KMS-11 (cell line): ENCODE data around the gene TRIM24.

Experiments
- H2AFZ ChIP-seq: fragments of 200-600 bp; sonication (generic); 2 replicates; pipeline ENCODE4 v1.6.1; 2016; ENCODE audit warnings: antibody characterized with exemption, mixed run types, low read depth
- H3K27ac ChIP-seq: fragments of 200-600 bp; sonication (generic); 2 replicates; pipeline ENCODE4 v1.6.1; 2016; ENCODE audit warnings: mild to moderate bottlenecking, mixed run types
- H3K27me3 ChIP-seq: fragments of 200-600 bp; sonication (generic); 2 replicates; pipeline ENCODE4 v1.6.1; 2017; ENCODE audit warnings: mild to moderate bottlenecking, low read depth, mixed run types, moderate library complexity; ENCODE audit not compliant: insufficient read depth
- H3K36me3 ChIP-seq: fragments of 200-600 bp; sonication (generic); 2 replicates; pipeline ENCODE4 v1.6.1; 2017; ENCODE audit warnings: mild to moderate bottlenecking, mixed run types; ENCODE audit not compliant: insufficient read depth
- H3K4me1 ChIP-seq: fragments of 200-600 bp; sonication (generic); 2 replicates; pipeline ENCODE4 v1.6.1; 2016; ENCODE audit warnings: mild to moderate bottlenecking, low read depth, mixed run types; ENCODE audit not compliant: poor library complexity, severe bottlenecking
- H3K4me2 ChIP-seq: fragments of 200-600 bp; sonication (generic); 2 replicates; pipeline ENCODE4 v1.7.0; 2016; ENCODE audit warnings: mild to moderate bottlenecking, mixed run types
- H3K4me3 ChIP-seq: fragments of 200-600 bp; sonication (generic); IDR thresholded peaks from 2 replicates; pipeline ENCODE4 v1.6.1; 2017; ENCODE audit warnings: low read depth, low read length, mixed read lengths; ENCODE audit not compliant: insufficient read depth
- H3K79me2 ChIP-seq: fragments of 200-600 bp; sonication (generic); 2 replicates; pipeline ENCODE4 v1.6.1; 2016; ENCODE audit warnings: low read depth, mixed run types; ENCODE audit not compliant: insufficient read depth
- H3K9ac ChIP-seq: fragments of 200-600 bp; sonication (generic); 2 replicates; pipeline ENCODE4 v1.6.1; 2016; ENCODE audit warnings: mild to moderate bottlenecking, mixed run types
- H4K20me1 ChIP-seq: fragments of 200-600 bp; sonication (generic); 2 replicates; pipeline ENCODE4 v1.6.1; 2016; ENCODE audit warnings: mild to moderate bottlenecking, mixed run types; ENCODE audit not compliant: insufficient read depth
- TF ChIP-seq, protein P1 (sequence below): fragments of 200-600 bp; sonication (generic); conservative IDR thresholded peaks from 2 replicates; pipeline ENCODE4 v1.6.1; 2017; ENCODE audit warnings: low read depth, mild to moderate bottlenecking, antibody characterized with exemption, low read length, moderate library complexity, mixed read lengths

Gene TRIM24

DNA sequence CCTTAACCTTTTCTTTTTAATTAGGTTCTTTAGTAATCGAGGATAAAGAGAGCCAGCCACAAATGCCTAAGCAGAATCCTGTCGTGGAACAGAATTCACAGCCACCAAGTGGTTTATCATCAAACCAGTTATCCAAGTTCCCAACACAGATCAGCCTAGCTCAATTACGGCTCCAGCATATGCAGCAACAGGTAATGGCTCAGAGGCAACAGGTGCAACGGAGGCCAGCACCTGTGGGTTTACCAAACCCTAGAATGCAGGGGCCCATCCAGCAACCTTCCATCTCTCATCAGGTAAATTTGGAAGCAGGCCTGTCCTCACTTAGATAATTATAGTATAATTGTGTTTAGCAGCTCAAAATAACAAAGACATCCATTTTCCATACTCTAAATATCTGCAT lies 94.6 kb downstream of the TRIM24 start:
- no peak overlapping the region for H3K27ac ChIP-seq
- H3K9ac ChIP-seq, result no peak overlapping the region
- no peaks in the 10 kb centered on the region for H3K4me1 ChIP-seq
- no peaks in the 10 kb centered on the region for H3K27me3 ChIP-seq
- no peaks in the 10 kb centered on the region for H3K79me2 ChIP-seq
- H4K20me1 ChIP-seq, result no peaks in the 10 kb centered on the region
- H3K4me2 ChIP-seq, result no peak overlapping the region
- peaks cover 17% of the 10 kb centered on the region; the same call in 1 of the 2 replicates for H3K36me3 ChIP-seq
- TF ChIP-seq, protein P1, sequence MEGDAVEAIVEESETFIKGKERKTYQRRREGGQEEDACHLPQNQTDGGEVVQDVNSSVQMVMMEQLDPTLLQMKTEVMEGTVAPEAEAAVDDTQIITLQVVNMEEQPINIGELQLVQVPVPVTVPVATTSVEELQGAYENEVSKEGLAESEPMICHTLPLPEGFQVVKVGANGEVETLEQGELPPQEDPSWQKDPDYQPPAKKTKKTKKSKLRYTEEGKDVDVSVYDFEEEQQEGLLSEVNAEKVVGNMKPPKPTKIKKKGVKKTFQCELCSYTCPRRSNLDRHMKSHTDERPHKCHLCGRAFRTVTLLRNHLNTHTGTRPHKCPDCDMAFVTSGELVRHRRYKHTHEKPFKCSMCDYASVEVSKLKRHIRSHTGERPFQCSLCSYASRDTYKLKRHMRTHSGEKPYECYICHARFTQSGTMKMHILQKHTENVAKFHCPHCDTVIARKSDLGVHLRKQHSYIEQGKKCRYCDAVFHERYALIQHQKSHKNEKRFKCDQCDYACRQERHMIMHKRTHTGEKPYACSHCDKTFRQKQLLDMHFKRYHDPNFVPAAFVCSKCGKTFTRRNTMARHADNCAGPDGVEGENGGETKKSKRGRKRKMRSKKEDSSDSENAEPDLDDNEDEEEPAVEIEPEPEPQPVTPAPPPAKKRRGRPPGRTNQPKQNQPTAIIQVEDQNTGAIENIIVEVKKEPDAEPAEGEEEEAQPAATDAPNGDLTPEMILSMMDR, result no peak
- H2AFZ ChIP-seq, result no peak overlapping the region
- H3K4me3 ChIP-seq, result no peak overlapping the region

DNA sequence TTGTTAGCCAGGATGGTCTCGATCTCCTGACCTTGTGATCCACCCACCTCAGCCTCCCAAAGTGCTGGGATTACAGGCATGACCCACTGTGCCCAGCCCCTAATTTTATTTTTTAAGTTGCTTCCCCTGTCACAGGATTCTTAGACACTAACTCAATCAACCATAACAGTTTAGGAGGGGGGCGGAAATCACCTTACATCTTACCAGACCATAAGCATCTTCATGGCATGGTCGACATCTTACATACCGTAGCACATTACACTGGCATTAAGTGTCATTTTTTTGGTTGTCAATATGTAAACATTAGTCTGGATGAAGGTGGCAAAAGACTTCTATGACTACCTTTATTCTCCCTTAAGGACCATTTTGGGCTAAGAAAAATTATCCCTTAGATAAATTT lies 95.6 kb downstream of the TRIM24 start:
- Histone ChIP-seq H3K4me3 (no peak overlapping the region), H3K79me2 (no peaks in the 10 kb centered on the region), H3K36me3 (peaks cover 17% of the 10 kb centered on the region; the same call in 1 of the 2 replicates), H3K4me2 (no peak overlapping the region), H2AFZ (no peak overlapping the region), H3K27me3 (no peaks in the 10 kb centered on the region), H4K20me1 (no peaks in the 10 kb centered on the region), H3K9ac (no peak overlapping the region), H3K4me1 (no peaks in the 10 kb centered on the region), H3K27ac (no peak overlapping the region)
- TF ChIP-seq, protein P1, result no peak

- Histone ChIP-seq H3K4me1 (no peaks in the 10 kb centered on the region), H3K9ac (no peak overlapping the region), H3K36me3 (peaks cover 12% of the 10 kb centered on the region; the same call in 1 of the 2 replicates), H3K27ac (no peak overlapping the region), H3K79me2 (no peaks in the 10 kb centered on the region), H2AFZ (no peak overlapping the region), H3K4me3 (no peak overlapping the region), H3K4me2 (no peak overlapping the region), H3K27me3 (no peaks in the 10 kb centered on the region), H4K20me1 (no peaks in the 10 kb centered on the region)
- TF ChIP-seq, protein P1, result no peak
Measured at GRCh38 chr7:138556771-138557484, 96.9 kb downstream of the TRIM24 start.

DNA sequence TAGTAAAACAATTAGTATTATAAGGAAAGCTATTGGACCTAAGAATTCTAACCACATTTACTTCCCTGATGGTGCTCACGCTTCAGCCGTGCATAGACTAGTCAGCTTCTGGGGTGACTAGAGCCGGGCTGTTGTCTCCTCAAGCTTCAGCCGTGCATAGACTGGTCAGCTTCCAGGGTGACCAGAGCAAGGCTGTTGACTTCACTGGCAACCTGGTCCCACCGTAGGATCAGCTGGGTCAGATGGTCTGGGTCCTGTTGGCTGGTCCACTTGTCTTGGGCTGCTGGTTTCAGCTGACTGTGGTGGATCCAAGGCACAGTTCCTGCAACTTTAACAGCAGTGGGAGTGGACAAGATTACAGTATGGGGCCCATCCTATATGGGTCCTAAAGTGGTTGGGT lies 99.4 kb downstream of the TRIM24 start:
- H3K4me1 ChIP-seq, result no peaks in the 10 kb centered on the region
- peaks cover 11% of the 10 kb centered on the region; the same call in 1 of the 2 replicates for H3K36me3 ChIP-seq
- H3K4me3 ChIP-seq, result no peak overlapping the region
- H2AFZ ChIP-seq, result no peak overlapping the region
- TF ChIP-seq, protein P1, result no peak
- H3K27me3 ChIP-seq, result no peaks in the 10 kb centered on the region
- H3K27ac ChIP-seq, result no peak overlapping the region
- H3K9ac ChIP-seq, result no peak overlapping the region
- no peaks in the 10 kb centered on the region for H4K20me1 ChIP-seq
- no peak overlapping the region for H3K4me2 ChIP-seq
- H3K79me2 ChIP-seq, result no peaks in the 10 kb centered on the region
